Pancreas (tissue), 10 donors: ENCODE data around the gene INTS14. TPM values are rescaled to one million over a fixed set of nuclear protein-coding genes. Genes with fewer than 3 reads are reported as not detected.
A peak's percentile ranks its signal among the peaks of the same experiment; 100 is the strongest.

Source experiments
- ATAC-seq, 4 donors: fragments of 200-7000 bp; cut with Tn5 transposase; one replicate each; pipeline versions ENCODE4 v1.8.0 to v1.9.1; 2020; ENCODE audit warnings: mild to moderate bottlenecking in 4 of 4, moderate library complexity in 4 of 4
- DNase-seq, 6 donors: peaks; one replicate each; pipeline ENCODE4 v3.0.0-alpha.2; 2020
- FAIRE-seq: peaks from 2 replicates; lab custom pipeline; 2012; peaks lifted over from hg19 to GRCh38; lab: Jason Lieb, UNC
- H3K27ac ChIP-seq, 4 donors: fragments of 200-600 bp; sonication (generic); 1 replicate in 3 of 4; 2 replicates in 1 of 4; pipeline versions ENCODE4 v1.5.0 to v1.8.0; 2020
- H3K27me3 ChIP-seq, 4 donors: fragments of 200-600 bp; one replicate each; pipeline ENCODE4 v1.8.0; 2021
- H3K36me3 ChIP-seq, 3 donors: fragments of 200-600 bp; sonication (generic) in 1 of 3; one replicate each; pipeline versions ENCODE4 v1.5.0 to v1.8.0; 2020 to 2021
- H3K4me1 ChIP-seq, 3 donors: fragments of 200-600 bp; one replicate each; pipeline ENCODE4 v1.8.0; 2021
- H3K4me3 ChIP-seq, 4 donors: fragments of 200-600 bp; sonication (generic) in 2 of 4; one replicate each; pipeline versions ENCODE4 v1.5.0 to v1.8.0; 2020 to 2021
- H3K9me3 ChIP-seq, 4 donors: fragments of 200-600 bp; one replicate each; pipeline ENCODE4 v1.8.0; 2021
- WGBS, 2 donors: extraction: QIAGEN DNeasy Blood & Tissue Kit; methylation state at CpG; one replicate each; pipeline ENCODE4 v1.1.7; 2013; 5-methylcytosine and 5-hydroxymethylcytosine counted together
- intact Hi-C, 3 donors: fragments of 100-400 bp; cut with DNase I; formaldehyde crosslinking; loops; one replicate each; pipeline versions ENCODE4 v1.11.1 to v1.14.2; 2022
- polyA plus RNA-seq, 2 donors: library from polyadenylated mRNA; stranded (reverse); fragments of 200-250 nt; gene quantifications; one replicate each; pipeline ENCODE4 v1.2.3, GENCODE V29; 2013
- total RNA-seq, 6 donors: library from RNA; stranded (reverse); fragmentation: NEBNext Ultra II Directional in 4 of 6; extraction: Animal tissue kit (Norgen Biotek cat#: 25700) in 4 of 6; gene quantifications; one replicate each; pipeline versions ENCODE4 v1.2.1 to v1.2.4, GENCODE V29; 2021 to 2023
- TF ChIP-seq, protein P1 (sequence below), 4 donors: fragments of 200-600 bp; sonication (generic) in 3 of 4; IDR thresholded peaks; one replicate each; pipeline versions ENCODE4 v1.5.0 to v1.8.0; 2021; ENCODE audit warnings: antibody characterized with exemption in 4 of 4
- donor health status: healthy with polysubstance abuse.
- donor health status: DM: no; HTN: no; CAD: no; lungs with moderate emphysema.
- donor health status: DM: no; HTN: no; CAD: no.
- donor health status: control.
- donor health status: control.
- donor health status: Bipolar disorder and iron deficiency.
- donor health status: DM: yes; HTN: yes; CAD: no.
- donor health status: DM: no; HTN: no; CAD: no.
- donor health status: DM: no; HTN: no; CAD: no.
- donor health status: DM: yes; HTN: yes; CAD: no.

The INTS14 gene
- total and polyA plus RNA-seq, 8 donors = 11.0 to 25.0 (median 13.5) TPM

DNA sequence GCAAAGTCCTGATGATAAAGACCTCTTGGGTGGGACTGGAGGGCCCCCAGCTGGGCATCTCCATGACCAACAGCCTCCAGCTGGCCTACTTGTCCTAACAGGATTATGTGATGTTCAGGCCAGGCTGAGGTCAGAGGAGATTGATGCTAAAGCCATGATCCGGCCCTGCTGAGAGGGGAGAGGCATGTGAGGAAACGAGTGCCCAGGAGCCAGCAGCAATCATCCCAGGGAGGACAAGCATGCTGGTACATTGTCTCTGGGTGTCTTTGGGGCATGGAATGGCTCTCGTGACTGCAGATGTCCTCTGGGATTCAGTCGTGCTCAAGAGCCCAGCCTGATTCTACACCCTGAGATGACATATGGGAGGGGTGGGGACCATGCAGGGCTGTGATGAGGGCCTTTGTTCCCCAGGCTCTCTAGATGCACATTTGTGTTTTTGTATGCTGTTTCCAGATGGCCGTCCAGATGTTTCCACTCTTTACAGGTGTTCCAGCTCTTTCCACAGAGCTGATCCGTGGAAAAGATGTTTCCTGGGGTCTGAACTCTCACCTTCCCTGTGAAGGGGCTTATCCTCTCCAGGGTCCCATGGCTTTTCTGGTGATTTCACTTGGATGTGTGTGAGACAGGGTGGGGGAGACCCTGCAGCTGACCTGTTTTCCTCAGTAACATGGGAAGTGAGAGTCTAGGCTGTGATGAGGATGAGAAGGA, 31.0 kb upstream of the INTS14 start:
- H3K4me3 ChIP-seq = no peak overlapping the region
- no peaks in the 10 kb centered on the region for H3K4me1 ChIP-seq
- FAIRE-seq = no peak
- TF ChIP-seq, protein P1, sequence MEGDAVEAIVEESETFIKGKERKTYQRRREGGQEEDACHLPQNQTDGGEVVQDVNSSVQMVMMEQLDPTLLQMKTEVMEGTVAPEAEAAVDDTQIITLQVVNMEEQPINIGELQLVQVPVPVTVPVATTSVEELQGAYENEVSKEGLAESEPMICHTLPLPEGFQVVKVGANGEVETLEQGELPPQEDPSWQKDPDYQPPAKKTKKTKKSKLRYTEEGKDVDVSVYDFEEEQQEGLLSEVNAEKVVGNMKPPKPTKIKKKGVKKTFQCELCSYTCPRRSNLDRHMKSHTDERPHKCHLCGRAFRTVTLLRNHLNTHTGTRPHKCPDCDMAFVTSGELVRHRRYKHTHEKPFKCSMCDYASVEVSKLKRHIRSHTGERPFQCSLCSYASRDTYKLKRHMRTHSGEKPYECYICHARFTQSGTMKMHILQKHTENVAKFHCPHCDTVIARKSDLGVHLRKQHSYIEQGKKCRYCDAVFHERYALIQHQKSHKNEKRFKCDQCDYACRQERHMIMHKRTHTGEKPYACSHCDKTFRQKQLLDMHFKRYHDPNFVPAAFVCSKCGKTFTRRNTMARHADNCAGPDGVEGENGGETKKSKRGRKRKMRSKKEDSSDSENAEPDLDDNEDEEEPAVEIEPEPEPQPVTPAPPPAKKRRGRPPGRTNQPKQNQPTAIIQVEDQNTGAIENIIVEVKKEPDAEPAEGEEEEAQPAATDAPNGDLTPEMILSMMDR (IDR thresholded peaks at IDR 0.05) = no peak
- no peak for ATAC-seq
- H3K27ac ChIP-seq = no peak overlapping the region
- WGBS, 2 donors = 41 to 50% methylated on average over 6 of the region's 6 CpGs
- no peaks in the 10 kb centered on the region for H3K36me3 ChIP-seq
- DNase-seq = no peak
- H3K9me3 ChIP-seq = no peaks in the 10 kb centered on the region
- intact Hi-C loops = loop anchor here in 1 of 3 donors (10.0 kb wide), 1 partner anchor 213 kb away; no protein-coding TSS in a partner anchor
- H3K27me3 ChIP-seq = no peaks in the 10 kb centered on the region

DNA sequence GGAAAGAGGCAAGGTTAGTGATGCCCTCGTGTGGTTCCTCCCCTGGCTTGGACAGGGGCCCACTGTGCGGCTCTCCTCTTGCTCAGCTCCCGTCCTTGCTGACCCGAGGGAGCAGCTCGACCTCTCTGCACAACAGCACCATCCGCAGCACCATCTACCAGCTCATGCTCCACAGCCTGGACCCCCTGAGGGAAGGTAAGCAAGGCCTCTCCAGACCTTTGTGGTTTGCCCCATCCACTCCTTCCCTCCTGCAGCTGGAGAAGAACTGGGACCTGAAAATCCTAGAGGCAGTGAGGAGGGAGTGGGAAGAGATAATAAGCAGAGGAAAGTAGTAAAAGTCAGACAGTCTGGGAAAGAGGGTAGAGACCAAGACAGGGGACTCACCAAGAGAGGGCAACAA, 28.6 kb upstream of the INTS14 start:
- H3K27me3 ChIP-seq = no peaks in the 10 kb centered on the region
- FAIRE-seq = no peak
- no peaks in the 10 kb centered on the region for H3K9me3 ChIP-seq
- intact Hi-C loops = loop anchor here in 1 of 3 donors (10.0 kb wide), 1 partner anchor 555 kb away; no protein-coding TSS in a partner anchor
- 41 to 52% methylated on average over 6 of the region's 6 CpGs for WGBS, 2 donors
- DNase-seq = no peak
- no peak overlapping the region for H3K4me3 ChIP-seq
- TF ChIP-seq, protein P1 (IDR thresholded peaks at IDR 0.05) = no peak
- no peaks in the 10 kb centered on the region for H3K4me1 ChIP-seq
- ATAC-seq = peak in 1 of 4 donors; percentile 4
- no peak overlapping the region for H3K27ac ChIP-seq
- H3K36me3 ChIP-seq = no peaks in the 10 kb centered on the region

DNA sequence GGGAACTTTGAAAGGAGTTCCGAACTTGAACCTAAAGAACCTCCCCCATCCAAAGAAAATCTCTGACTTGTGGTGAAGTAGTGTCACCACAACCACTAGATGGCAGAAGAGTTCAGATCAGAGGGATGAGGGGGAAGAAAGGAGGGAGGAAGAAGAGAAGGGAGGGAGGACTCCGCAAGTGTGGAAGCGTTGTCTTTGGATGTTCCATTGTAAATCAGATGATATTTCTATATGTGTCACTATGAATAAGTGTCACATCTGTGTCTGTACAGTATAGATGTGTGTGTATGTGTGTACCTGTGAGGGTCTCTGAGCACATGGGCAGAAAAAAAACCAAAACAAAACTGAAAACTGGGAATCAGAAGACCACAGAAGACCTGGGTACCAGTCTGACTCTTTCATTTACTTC, 27.8 kb upstream of the INTS14 start:
- DNase-seq = peak in 1 of 6 donors; percentile 17
- H3K9me3 ChIP-seq = no peaks in the 10 kb centered on the region
- no peaks in the 10 kb centered on the region for H3K27me3 ChIP-seq
- FAIRE-seq = no peak
- no peak overlapping the region for H3K27ac ChIP-seq
- 0 to 4% methylated on average over 3 of the region's 3 CpGs for WGBS, 2 donors
- ATAC-seq = peak; percentile 83 to 97 (median 88)
- no peak overlapping the region for H3K4me3 ChIP-seq
- no peaks in the 10 kb centered on the region for H3K36me3 ChIP-seq
- intact Hi-C loops = loop anchor here in 1 of 3 donors (10.0 kb wide), 1 partner anchor 556 kb away; no protein-coding TSS in a partner anchor
- TF ChIP-seq, protein P1 (IDR thresholded peaks at IDR 0.05) = peak; percentile 49 to 67 (median 59)
- no peaks in the 10 kb centered on the region for H3K4me1 ChIP-seq

- Histone ChIP-seq H3K36me3 (no peaks in the 10 kb centered on the region), H3K27ac (no peak overlapping the region), H3K4me1 (no peaks in the 10 kb centered on the region), H3K4me3 (no peak overlapping the region), H3K9me3 (no peaks in the 10 kb centered on the region), H3K27me3 (no peaks in the 10 kb centered on the region)
- no peak for ATAC-seq
- no peak for FAIRE-seq
- WGBS, 2 donors = 78 to 79% methylated on average over 5 of the region's 5 CpGs
- TF ChIP-seq, protein P1 (IDR thresholded peaks at IDR 0.05) = no peak
- intact Hi-C loops = loop anchor here in 1 of 3 donors (10.0 kb wide), 1 partner anchor 557 kb away; no protein-coding TSS in a partner anchor
- no peak for DNase-seq
Measured at GRCh38 chr15:65638109-65638508, 27.2 kb upstream of the INTS14 start.

DNA sequence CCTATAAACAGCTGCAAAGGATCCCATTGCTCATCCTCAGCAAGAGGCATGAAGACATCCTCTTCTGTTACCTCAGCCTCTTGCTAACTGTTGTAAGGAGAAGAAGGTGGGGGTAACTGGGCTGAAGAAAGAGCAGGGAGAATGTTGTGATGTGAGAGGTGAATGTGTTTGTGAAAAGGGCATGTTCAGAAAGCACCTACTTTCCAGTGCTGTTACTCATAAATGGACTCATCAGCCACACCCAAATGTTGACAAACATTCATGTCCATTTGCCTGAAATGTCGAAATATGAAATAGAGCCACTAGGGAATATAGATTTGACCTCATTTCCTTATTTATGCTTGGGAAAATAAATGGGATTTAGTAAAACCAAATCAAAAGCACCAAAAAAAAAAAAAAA, 23.4 kb upstream of the INTS14 start:
- no peak for DNase-seq
- Histone ChIP-seq H3K36me3 (no peaks in the 10 kb centered on the region), H3K4me3 (no peak overlapping the region), H3K27me3 (no peaks in the 10 kb centered on the region), H3K9me3 (no peaks in the 10 kb centered on the region), H3K4me1 (no peaks in the 10 kb centered on the region), H3K27ac (no peak overlapping the region)
- no peak for FAIRE-seq
- no peak for ATAC-seq
- TF ChIP-seq, protein P1 (IDR thresholded peaks at IDR 0.05) = no peak
- intact Hi-C loops = loop anchor here in 1 of 3 donors (10.0 kb wide), 1 partner anchor 560 kb away; no protein-coding TSS in a partner anchor
- WGBS, 2 donors = 84 to 94% methylated on average over 1 of the region's 1 CpG
